Measurements from ENCODE around the gene DPM2. TPM values are rescaled to one million over a fixed set of nuclear protein-coding genes. Genes with fewer than 3 reads are reported as not detected.

The DPM2 gene
- total and polyA plus RNA-seq, 7 donors: 9.7 to 39.6 (median 16.6) TPM

DNA sequence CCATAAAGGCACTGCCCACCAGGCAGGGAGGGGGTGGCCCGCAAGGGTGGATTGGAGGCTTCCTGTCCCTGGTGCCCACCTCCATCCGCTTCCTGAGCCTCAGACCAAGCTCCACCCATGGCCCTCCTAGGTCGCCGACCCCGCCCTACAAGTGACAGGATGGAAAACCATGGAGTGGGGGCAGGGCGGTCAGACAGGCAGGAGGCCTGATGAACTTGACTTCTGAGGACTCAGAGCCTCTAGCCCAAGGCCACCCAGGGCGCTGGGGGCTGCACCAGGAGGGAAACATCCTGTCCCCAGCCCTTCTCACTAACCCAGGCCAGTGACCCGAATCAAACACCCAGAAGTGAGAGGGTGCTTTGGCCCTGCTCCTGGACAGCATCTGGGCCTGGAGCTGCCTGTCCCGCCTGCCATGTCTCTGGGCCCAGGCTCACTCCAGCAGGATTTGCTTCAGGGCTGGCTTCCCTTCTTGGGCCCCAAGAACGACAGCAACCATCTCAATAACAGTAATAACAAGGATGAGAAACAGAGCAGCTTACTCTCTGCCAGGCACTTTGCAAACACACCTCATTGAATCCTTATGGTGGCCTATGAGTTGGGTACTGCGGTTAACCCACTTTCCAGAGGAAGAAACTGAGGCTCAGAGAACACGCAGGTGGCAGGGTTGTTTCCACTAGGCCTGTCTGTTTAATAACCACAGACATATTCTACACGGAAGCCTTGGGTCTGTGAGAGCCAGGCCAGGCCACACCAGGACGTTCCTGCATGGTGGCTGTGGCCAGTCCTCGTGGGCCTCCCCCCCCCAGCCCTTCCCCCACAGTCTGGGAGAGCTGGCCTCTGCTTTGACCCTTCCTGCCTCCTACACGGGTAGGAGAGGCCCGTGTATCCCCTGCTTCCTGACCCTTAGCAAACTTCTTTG lies 33.8 kb downstream of the DPM2 start:
- H3K27ac ChIP-seq: peak overlapping the region; percentile 37
- intact Hi-C loops (cut with DNase I): no loop called here
- H3K27me3 ChIP-seq (ENCODE audit: insufficient read depth in 3 of 3, low read length in 2 of 3): no peaks in the 10 kb centered on the region
- ATAC-seq: no peak
- peaks cover 18% of the 10 kb centered on the region for H3K4me1 ChIP-seq
- H3K4me3 ChIP-seq: no peak overlapping the region
- H3K9me3 ChIP-seq: no peaks in the 10 kb centered on the region
- H3K36me3 ChIP-seq (ENCODE audit: insufficient read depth in 1 of 2, low read depth in 1 of 2): peaks cover 0 to 8% of the 10 kb centered on the region in 2 donors
- DNase-seq: peak; percentile 68 to 86
- WGBS, 3 donors: 55 to 57% (median 57%) methylated on average over 17 of the region's 17 CpGs
- TF ChIP-seq, protein P1, sequence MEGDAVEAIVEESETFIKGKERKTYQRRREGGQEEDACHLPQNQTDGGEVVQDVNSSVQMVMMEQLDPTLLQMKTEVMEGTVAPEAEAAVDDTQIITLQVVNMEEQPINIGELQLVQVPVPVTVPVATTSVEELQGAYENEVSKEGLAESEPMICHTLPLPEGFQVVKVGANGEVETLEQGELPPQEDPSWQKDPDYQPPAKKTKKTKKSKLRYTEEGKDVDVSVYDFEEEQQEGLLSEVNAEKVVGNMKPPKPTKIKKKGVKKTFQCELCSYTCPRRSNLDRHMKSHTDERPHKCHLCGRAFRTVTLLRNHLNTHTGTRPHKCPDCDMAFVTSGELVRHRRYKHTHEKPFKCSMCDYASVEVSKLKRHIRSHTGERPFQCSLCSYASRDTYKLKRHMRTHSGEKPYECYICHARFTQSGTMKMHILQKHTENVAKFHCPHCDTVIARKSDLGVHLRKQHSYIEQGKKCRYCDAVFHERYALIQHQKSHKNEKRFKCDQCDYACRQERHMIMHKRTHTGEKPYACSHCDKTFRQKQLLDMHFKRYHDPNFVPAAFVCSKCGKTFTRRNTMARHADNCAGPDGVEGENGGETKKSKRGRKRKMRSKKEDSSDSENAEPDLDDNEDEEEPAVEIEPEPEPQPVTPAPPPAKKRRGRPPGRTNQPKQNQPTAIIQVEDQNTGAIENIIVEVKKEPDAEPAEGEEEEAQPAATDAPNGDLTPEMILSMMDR (IDR thresholded peaks at IDR 0.05): no peak

DNA sequence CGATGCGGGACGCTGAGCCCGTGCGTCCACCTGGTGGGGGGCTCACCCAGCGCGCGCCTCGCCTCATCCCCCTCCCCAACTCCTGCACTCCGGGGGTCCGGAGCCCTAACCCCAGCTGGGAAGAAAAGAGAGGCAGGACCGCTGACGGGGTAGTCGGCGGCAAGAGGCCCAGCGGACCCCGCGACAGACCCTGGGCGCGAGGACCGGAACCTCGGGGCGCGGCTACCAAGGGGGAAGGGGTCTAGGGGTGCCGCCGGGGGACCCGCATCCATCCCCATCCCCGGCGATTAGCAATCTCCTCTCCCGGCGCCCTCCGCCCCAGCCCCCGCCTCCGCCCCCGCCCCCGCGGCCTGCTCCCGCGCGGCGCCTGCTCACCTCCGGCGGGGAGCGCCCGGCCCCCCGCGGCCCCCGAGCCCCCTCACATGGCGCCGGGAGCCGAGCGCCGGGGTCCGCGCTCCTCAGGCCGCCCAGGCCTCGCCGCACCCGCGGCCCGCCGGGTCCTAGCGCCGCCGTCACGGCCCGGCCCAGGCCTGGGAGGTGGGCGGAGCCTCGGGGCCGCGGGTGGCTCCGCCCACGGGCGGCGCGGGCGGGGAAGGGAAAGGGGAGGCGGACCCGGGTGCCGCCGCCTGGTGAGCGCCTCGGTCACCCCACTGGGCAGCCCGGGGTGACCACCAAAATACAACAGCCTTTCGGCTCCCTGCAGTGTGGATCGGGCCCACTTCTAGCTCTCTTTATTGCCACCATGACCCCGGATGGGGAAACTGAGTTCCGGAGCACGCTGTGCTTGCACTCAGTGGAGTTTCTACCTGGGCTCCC lies 38.3 kb downstream of the DPM2 start, which contains the start of gene ST6GALNAC6:
Gene ST6GALNAC6 (minus strand): TSS at position 476 of the 816 bp plus-strand sequence. CDS start 1,622 bp downstream, outside the sequence.
- H3K9me3 ChIP-seq: no peaks in the 10 kb centered on the region
- peak within 1 kb of the TSS; percentile 97 for H3K4me3 ChIP-seq
- H3K36me3 ChIP-seq (ENCODE audit: insufficient read depth in 1 of 2, low read depth in 1 of 2): peaks cover 4 to 20% of the 10 kb centered on the region in 2 donors
- H3K4me1 ChIP-seq: peaks cover 39% of the 10 kb centered on the region
- DNase-seq: peak; percentile 84 to 88
- TF ChIP-seq, protein P1 (IDR thresholded peaks at IDR 0.05): no peak
- 0 to 3% (median 1%) methylated on average over 16 to 88 of the region's 89 CpGs for WGBS, 3 donors
- no peaks in the 10 kb centered on the region for H3K27me3 ChIP-seq (ENCODE audit: insufficient read depth in 3 of 3, low read length in 2 of 3)
- peak; percentile 75 to 82 (median 81) for ATAC-seq
- intact Hi-C loops (cut with DNase I): no loop called here
- peak within 1 kb of the TSS; percentile 90 for H3K27ac ChIP-seq

DNA sequence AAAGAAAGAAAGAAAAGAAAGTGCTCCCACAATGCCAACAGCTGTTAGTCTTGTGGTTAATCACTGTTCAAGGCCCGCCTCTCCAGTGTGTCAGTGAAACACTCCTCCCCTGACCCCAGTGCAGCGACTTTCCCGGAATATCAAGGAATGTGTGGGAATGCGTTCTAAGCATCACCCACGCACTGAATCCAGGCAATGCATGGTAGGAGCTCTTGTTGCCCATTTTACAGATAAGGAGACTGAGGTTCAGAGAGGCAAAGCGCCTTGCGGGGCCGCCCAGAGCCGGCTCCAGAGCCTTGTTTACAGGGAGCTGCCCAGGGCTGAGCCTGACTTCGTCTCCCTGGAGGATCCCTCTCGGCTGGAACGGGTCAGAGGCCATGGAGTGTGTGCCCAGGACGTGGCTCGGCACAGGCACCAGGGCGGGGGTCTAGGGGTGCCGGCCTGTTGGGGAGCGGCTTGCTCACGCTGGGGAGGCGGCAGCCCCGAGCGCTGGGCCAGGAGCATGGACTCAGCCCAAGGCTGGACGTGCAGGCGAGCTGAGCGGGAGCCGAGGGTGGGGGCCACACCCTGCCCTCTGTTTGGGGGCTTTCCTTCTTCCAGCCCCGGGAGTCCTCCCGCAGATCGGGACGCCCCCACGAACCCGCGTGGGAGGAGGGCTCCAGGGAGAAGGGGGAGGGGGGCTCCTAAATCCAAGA lies 39.1 kb downstream of the DPM2 start:
- peak; percentile 22 to 46 (median 36) for ATAC-seq
- TF ChIP-seq, protein P1 (IDR thresholded peaks at IDR 0.05): no peak
- no peaks in the 10 kb centered on the region for H3K27me3 ChIP-seq (ENCODE audit: insufficient read depth in 3 of 3, low read length in 2 of 3)
- H3K9me3 ChIP-seq: no peaks in the 10 kb centered on the region
- intact Hi-C loops (cut with DNase I): no loop called here
- H3K4me3 ChIP-seq: peak overlapping the region; percentile 97
- peak; percentile 65 to 77 for DNase-seq
- H3K36me3 ChIP-seq (ENCODE audit: insufficient read depth in 1 of 2, low read depth in 1 of 2): peaks cover 6 to 28% of the 10 kb centered on the region in 2 donors
- WGBS, 3 donors: 11 to 26% (median 12%) methylated on average over 25 to 32 of the region's 32 CpGs
- H3K4me1 ChIP-seq: peaks cover 33% of the 10 kb centered on the region
- peak overlapping the region; percentile 90 for H3K27ac ChIP-seq

DNA sequence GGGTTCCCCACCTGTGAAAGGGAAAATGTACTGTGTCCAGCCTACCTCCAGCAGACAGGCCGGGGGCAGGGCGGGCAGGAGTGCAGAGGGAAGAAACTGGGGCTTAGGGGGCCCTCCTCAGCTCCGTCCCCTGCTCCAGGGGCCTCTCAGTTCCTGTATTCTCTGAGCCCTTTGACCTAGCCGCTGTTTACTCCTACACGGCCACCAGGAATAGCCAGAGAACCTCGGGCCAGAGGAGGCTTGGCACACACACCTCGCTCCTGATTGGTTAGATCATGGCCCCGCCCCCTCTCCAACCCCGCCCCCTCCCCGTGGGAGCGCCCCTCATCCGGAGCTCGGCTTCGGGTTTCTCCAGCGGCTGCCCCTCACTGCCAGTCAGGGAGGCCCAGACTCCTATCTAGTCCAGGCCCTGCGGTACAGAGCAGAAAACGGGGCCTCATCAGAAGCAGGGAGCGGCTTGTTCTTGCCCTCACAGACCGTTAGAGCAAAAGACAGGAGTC lies 40.4 kb downstream of the DPM2 start:
- Histone ChIP-seq H3K36me3 (ENCODE audit: insufficient read depth in 1 of 2, low read depth in 1 of 2) (peaks cover 10 to 41% of the 10 kb centered on the region in 2 donors), H3K27ac (peak overlapping the region; percentile 90), H3K9me3 (no peaks in the 10 kb centered on the region), H3K4me3 (peak overlapping the region; percentile 97), H3K27me3 (ENCODE audit: insufficient read depth in 3 of 3, low read length in 2 of 3) (no peaks in the 10 kb centered on the region), H3K4me1 (peaks cover 27% of the 10 kb centered on the region)
- TF ChIP-seq, protein P1 (IDR thresholded peaks at IDR 0.05): no peak
- peak; percentile 84 to 92 (median 90) for ATAC-seq
- DNase-seq: peak; percentile 87 to 94
- intact Hi-C loops (cut with DNase I): no loop called here
- 6 to 11% (median 6%) methylated on average over 17 to 19 of the region's 19 CpGs for whole genome bisulfite sequencing, 3 donors

Measured in psoas muscle (tissue), 8 donors.